DOHH2 (cell line): Measurements from ENCODE around the gene TMEM131.

Experiments used
- CTCF ChIP-seq: fragments of 200-600 bp; sonication (generic); IDR thresholded peaks from one replicate; pipeline ENCODE4 v1.5.1; 2014; ENCODE audit warnings: antibody characterized with exemption, mild to moderate bottlenecking, low read depth, low read length; ENCODE audit not compliant: poor library complexity, severe bottlenecking
- EZH2phosphoT487 ChIP-seq: fragments of 200-600 bp; sonication (generic); IDR thresholded peaks from 2 replicates; pipeline ENCODE4 v1.6.1; 2017; ENCODE audit warnings: borderline replicate concordance, mild to moderate bottlenecking, antibody characterized with exemption, low read length, moderate library complexity, mixed read lengths

- no peak for TF ChIP-seq CTCF
- no peak for TF ChIP-seq EZH2phosphoT487
These were observed 15.8 kb downstream of the TMEM131 start for GRCh38 chr2:97979904-97980303.
